ENCODE results near the gene ZNF202. TPM values are rescaled to one million over a fixed set of nuclear protein-coding genes. Genes with fewer than 3 reads are reported as not detected.

Gene ZNF202
- total and polyA plus RNA-seq, 7 donors: 5.5 to 13.8 (median 8.0) TPM

- Histone ChIP-seq H3K9me3 (no peaks in the 10 kb centered on the region), H3K27me3 (ENCODE audit: insufficient read depth in 3 of 3, low read length in 2 of 3) (peaks cover 0 to 1% (median 0%) of the 10 kb centered on the region in 3 donors), H3K27ac (no peak overlapping the region), H3K4me1 (no peaks in the 10 kb centered on the region), H3K4me3 (no peak overlapping the region), H3K36me3 (ENCODE audit: insufficient read depth in 1 of 2, low read depth in 1 of 2) (no peaks in the 10 kb centered on the region)
- no peak for DNase-seq
- no peak for ATAC-seq
- TF ChIP-seq CTCF (IDR thresholded peaks at IDR 0.05): no peak
- intact Hi-C loops (cut with DNase I): no loop called here
- 48 to 93% (median 90%) methylated on average over 2 of the region's 2 CpGs for WGBS, 3 donors
Observed at GRCh38 chr11:123696183-123696582, 45.3 kb downstream of the ZNF202 start.

- Histone ChIP-seq H3K4me1 (no peaks in the 10 kb centered on the region), H3K27me3 (ENCODE audit: insufficient read depth in 3 of 3, low read length in 2 of 3) (peaks cover 0 to 1% (median 0%) of the 10 kb centered on the region in 3 donors), H3K27ac (no peak overlapping the region), H3K36me3 (ENCODE audit: insufficient read depth in 1 of 2, low read depth in 1 of 2) (no peaks in the 10 kb centered on the region), H3K9me3 (no peaks in the 10 kb centered on the region), H3K4me3 (no peak overlapping the region)
- DNase-seq (no peak), ATAC-seq (no peak)
- intact Hi-C loops (cut with DNase I): no loop called here
- TF ChIP-seq CTCF (IDR thresholded peaks at IDR 0.05): no peak
- WGBS, 3 donors: 84 to 93% (median 87%) methylated on average over 9 of the region's 9 CpGs
Observed at GRCh38 chr11:123695231-123695630, 46.2 kb downstream of the ZNF202 start.

- ATAC-seq: no peak
- Histone ChIP-seq H3K4me3 (no peak overlapping the region), H3K9me3 (no peaks in the 10 kb centered on the region), H3K27me3 (ENCODE audit: insufficient read depth in 3 of 3, low read length in 2 of 3) (peaks cover 0 to 1% (median 0%) of the 10 kb centered on the region in 3 donors), H3K4me1 (no peaks in the 10 kb centered on the region), H3K36me3 (ENCODE audit: insufficient read depth in 1 of 2, low read depth in 1 of 2) (no peaks in the 10 kb centered on the region), H3K27ac (no peak overlapping the region)
- WGBS, 3 donors: 31 to 46% (median 36%) methylated on average over 2 of the region's 2 CpGs
- no peak for TF ChIP-seq CTCF (IDR thresholded peaks at IDR 0.05)
- intact Hi-C loops (cut with DNase I): no loop called here
- DNase-seq: no peak
Observed at GRCh38 chr11:123694551-123694950, 46.9 kb downstream of the ZNF202 start.

GRCh38 chr11:123692961-123693360, 48.5 kb downstream of the ZNF202 start:
- ATAC-seq: no peak
- Histone ChIP-seq H3K36me3 (ENCODE audit: insufficient read depth in 1 of 2, low read depth in 1 of 2) (no peaks in the 10 kb centered on the region), H3K27ac (no peak overlapping the region), H3K4me3 (no peak overlapping the region), H3K9me3 (no peaks in the 10 kb centered on the region), H3K4me1 (no peaks in the 10 kb centered on the region), H3K27me3 (ENCODE audit: insufficient read depth in 3 of 3, low read length in 2 of 3) (peaks cover 0 to 1% (median 0%) of the 10 kb centered on the region in 3 donors)
- intact Hi-C loops (cut with DNase I): no loop called here
- DNase-seq: no peak
- TF ChIP-seq CTCF (IDR thresholded peaks at IDR 0.05): no peak

GRCh38 chr11:123690485-123690884, 51.0 kb downstream of the ZNF202 start:
- intact Hi-C loops (cut with DNase I): no loop called here
- Histone ChIP-seq H3K4me3 (no peak overlapping the region), H3K36me3 (ENCODE audit: insufficient read depth in 1 of 2, low read depth in 1 of 2) (no peaks in the 10 kb centered on the region), H3K27ac (no peak overlapping the region), H3K27me3 (ENCODE audit: insufficient read depth in 3 of 3, low read length in 2 of 3) (peaks cover 0 to 1% (median 0%) of the 10 kb centered on the region in 3 donors), H3K9me3 (no peaks in the 10 kb centered on the region), H3K4me1 (no peaks in the 10 kb centered on the region)
- WGBS, 3 donors: 67 to 78% (median 67%) methylated on average over 3 of the region's 3 CpGs
- ATAC-seq (no peak), DNase-seq (no peak)
- TF ChIP-seq CTCF (IDR thresholded peaks at IDR 0.05): no peak

All from psoas muscle (tissue), 8 donors.